Measurements from ENCODE around the gene FRY. TPM values are rescaled to one million over a fixed set of nuclear protein-coding genes. Genes with fewer than 3 reads are reported as not detected.

FRY gene
- total RNA-seq, 1 experiment from 2014 or later = 0.11 TPM

DNA sequence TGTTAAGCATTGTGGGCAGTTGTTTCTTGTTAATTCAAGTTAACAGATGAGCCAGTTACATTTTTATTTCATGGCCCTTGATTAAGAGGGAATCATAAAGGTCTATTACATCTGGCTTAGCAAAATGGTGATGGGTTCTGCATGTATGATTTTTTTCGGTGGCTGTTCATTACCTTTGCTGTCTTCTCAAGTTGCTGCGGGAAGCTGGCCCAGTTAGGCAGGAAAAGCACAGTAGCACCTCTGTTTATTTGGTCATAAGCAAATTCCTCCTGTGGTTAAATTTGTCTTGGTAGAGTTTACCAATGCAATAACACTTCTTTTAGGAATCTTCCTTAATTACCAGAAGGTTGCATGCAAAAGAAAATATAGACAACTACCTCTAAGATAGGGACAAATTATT is 104.5 kb downstream of the FRY start:
- in situ Hi-C loops (cut with HindIII; ENCODE audit: low pct_unique_long_range_greater_than_20kb, low sequenced_read_pairs) = no loop called here
- peak; percentile 6 for DNase-seq (ENCODE audit: low read depth, low spot score)

GRCh38 chr13:32136716-32137115 is 105.1 kb downstream of the FRY start:
- DNase-seq (ENCODE audit: low read depth, low spot score) = no peak
- in situ Hi-C loops (cut with HindIII; ENCODE audit: low pct_unique_long_range_greater_than_20kb, low sequenced_read_pairs) = no loop called here

DNA sequence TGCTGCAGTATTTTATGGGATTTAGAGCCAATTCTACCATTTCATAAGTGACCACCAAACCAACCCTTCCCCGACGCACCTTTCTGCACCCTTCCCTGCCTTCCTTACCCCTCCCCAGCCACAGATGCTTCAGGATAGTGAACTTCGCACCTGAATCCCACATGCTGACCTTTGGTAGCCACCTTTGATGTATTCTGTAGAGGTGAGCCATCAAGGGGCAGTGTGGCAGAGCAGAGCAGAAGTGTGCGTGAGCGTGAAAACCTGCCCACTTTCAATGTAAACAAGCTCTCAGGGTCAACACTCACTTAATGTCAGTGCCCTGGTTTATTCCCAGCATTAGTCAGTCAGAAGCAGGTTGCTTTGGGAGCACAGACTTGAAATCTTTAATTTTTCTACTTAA is 107.7 kb downstream of the FRY start:
- in situ Hi-C loops (cut with HindIII; ENCODE audit: low pct_unique_long_range_greater_than_20kb, low sequenced_read_pairs) = no loop called here
- no peak for DNase-seq (ENCODE audit: low read depth, low spot score)

DNA sequence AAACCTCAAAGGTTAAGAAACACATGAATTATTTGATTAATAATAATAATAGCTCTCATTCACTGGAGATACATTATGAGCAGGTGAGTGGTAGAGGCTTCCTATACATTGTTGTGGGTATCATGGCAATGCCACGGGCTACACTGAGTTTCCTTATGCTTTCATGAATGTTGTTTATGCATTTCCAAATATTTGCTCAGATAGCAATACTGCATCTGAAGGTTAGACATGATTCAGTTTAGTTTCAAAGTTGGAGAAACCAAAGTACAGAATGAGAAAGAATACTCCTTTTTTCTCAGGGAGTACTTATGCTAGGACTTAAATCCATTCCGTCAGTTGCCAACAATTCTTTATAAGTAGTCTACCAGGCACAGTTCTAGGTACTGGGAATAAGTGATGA is 108.5 kb downstream of the FRY start:
- no peak for DNase-seq (ENCODE audit: low read depth, low spot score)
- in situ Hi-C loops (cut with HindIII; ENCODE audit: low pct_unique_long_range_greater_than_20kb, low sequenced_read_pairs) = no loop called here

DNA sequence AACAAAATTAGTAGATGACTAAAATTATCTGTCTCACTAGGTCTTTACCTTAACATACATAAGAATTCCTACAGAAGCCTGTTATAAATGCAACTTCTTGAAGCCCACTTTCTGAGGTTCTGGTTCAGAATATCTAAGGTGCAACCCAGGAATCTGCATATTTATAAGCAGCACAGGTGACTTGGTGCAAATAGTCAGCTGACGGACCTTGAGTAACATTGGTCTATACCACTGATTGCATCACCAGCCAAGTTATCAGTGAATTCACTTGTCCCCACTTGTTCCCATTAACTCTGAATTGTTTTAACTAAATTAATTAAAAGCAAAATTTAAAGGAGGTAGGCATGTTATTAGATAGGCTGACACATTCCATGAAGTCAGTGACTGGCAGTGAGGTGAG is 109.9 kb downstream of the FRY start:
- in situ Hi-C loops (cut with HindIII; ENCODE audit: low pct_unique_long_range_greater_than_20kb, low sequenced_read_pairs) = no loop called here
- DNase-seq (ENCODE audit: low read depth, low spot score) = no peak

- no peak for DNase-seq (ENCODE audit: low read depth, low spot score)
- in situ Hi-C loops (cut with HindIII; ENCODE audit: low pct_unique_long_range_greater_than_20kb, low sequenced_read_pairs) = no loop called here
Measured at GRCh38 chr13:32142115-32142514, 110.5 kb downstream of the FRY start.

- no peak for DNase-seq (ENCODE audit: low read depth, low spot score)
- in situ Hi-C loops (cut with HindIII; ENCODE audit: low pct_unique_long_range_greater_than_20kb, low sequenced_read_pairs) = no loop called here
Measured at GRCh38 chr13:32142956-32143375, 111.4 kb downstream of the FRY start.

- in situ Hi-C loops (cut with HindIII; ENCODE audit: low pct_unique_long_range_greater_than_20kb, low sequenced_read_pairs) = no loop called here
- DNase-seq (ENCODE audit: low read depth, low spot score) = no peak
Measured at GRCh38 chr13:32147193-32147592, 115.6 kb downstream of the FRY start.

- in situ Hi-C loops (cut with HindIII; ENCODE audit: low pct_unique_long_range_greater_than_20kb, low sequenced_read_pairs) = no loop called here
- DNase-seq (ENCODE audit: low read depth, low spot score) = no peak
Measured at GRCh38 chr13:32147976-32148375, 116.4 kb downstream of the FRY start.

GRCh38 chr13:32150239-32150638 is 118.7 kb downstream of the FRY start:
- no peak for DNase-seq (ENCODE audit: low read depth, low spot score)
- in situ Hi-C loops (cut with HindIII; ENCODE audit: low pct_unique_long_range_greater_than_20kb, low sequenced_read_pairs) = no loop called here

GRCh38 chr13:32150794-32151193 is 119.2 kb downstream of the FRY start:
- no peak for DNase-seq (ENCODE audit: low read depth, low spot score)
- in situ Hi-C loops (cut with HindIII; ENCODE audit: low pct_unique_long_range_greater_than_20kb, low sequenced_read_pairs) = no loop called here

- no peak for DNase-seq (ENCODE audit: low read depth, low spot score)
- in situ Hi-C loops (cut with HindIII; ENCODE audit: low pct_unique_long_range_greater_than_20kb, low sequenced_read_pairs) = no loop called here
Measured at GRCh38 chr13:32151240-32151639, 119.7 kb downstream of the FRY start.

DNA sequence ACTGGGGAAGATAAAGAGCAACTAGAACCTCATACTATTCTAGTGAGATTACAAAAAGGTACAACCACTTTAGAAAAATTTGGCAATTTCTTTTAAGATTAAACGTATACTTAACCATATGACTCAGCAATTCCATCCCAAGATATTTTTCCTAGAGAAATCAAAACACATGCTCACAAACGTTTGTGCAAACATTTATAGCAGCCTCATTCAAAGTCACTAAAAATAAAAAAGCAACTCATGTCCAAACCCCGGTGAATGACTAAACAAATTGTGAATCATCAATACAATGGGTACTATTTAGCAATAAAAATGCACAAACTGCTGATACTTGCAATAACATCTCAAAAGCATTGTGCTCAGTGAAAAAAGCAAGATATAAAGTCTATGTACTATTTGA is 121.5 kb downstream of the FRY start:
- DNase-seq (ENCODE audit: low read depth, low spot score) = no peak
- in situ Hi-C loops (cut with HindIII; ENCODE audit: low pct_unique_long_range_greater_than_20kb, low sequenced_read_pairs) = no loop called here

DNA sequence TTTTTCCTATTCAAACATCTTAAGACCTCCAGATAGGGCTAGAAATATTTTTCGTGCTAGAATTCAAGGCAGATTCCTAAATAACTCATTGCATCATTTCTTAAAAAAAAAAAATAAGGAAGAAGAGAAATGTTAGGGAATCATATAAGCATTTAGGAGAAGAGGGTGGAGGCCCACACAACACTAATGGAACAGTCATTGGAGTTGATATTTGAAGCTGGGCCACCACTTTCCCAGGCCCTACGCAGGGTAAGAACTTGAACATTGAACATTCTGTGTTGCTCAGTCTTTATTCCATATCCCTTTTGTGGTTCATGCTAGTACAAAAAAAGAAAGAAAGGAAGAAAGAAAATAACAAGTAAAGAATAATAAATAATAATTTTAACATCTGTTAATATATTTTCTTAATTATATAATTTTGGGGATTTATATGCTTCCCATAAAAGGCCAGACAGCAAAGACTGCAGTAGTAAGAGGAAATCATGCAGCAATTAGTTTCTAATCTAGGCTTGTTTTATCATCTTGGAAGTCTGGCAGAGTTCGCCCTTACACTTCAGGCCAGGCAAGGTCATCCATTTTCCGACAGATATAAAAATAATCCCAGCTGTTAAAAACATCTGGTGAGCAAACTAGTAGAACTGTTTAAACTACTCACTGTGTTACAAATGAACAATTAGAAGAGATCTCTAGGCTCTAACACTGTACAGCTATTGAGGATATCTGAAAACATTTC is 127.7 kb downstream of the FRY start:
- DNase-seq (ENCODE audit: low read depth, low spot score) = no peak
- in situ Hi-C loops (cut with HindIII; ENCODE audit: low pct_unique_long_range_greater_than_20kb, low sequenced_read_pairs) = no loop called here

GRCh38 chr13:32162395-32163005 is 130.9 kb downstream of the FRY start:
- DNase-seq (ENCODE audit: low read depth, low spot score) = no peak
- in situ Hi-C loops (cut with HindIII; ENCODE audit: low pct_unique_long_range_greater_than_20kb, low sequenced_read_pairs) = no loop called here

DNA sequence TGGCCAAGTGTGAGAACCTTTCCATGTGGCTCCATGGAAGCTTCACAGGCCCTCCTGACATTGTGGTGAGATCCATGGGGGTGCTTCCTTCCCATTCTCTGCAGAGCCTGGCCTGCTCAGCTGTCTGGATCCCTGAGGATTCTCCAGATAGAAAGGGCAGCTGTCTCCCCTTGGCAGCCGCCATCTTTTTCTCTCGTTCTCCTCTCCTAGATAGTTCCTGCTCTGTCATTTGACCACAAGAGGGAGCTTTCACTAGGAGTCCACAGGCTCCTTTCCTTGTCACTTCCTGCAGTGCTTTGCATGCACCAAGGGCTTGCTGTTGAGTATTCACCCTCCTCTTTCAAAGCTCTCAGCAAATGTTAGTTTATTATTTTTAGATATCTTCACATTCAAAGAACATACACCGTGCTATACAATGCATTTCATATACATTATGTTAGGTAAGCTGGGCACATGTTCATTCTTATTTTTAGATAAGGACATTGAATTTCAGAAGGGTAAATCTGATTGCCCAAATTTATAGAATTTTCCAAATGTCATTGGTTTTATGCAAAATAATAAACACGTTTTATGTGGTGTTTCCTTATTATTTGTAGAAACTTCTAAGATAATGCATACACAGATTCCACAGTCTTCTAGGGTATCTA is 133.2 kb downstream of the FRY start:
- in situ Hi-C loops (cut with HindIII; ENCODE audit: low pct_unique_long_range_greater_than_20kb, low sequenced_read_pairs) = no loop called here
- DNase-seq (ENCODE audit: low read depth, low spot score) = peak; percentile 91

- in situ Hi-C loops (cut with HindIII; ENCODE audit: low pct_unique_long_range_greater_than_20kb, low sequenced_read_pairs) = no loop called here
- DNase-seq (ENCODE audit: low read depth, low spot score) = peak; percentile 69
Measured at GRCh38 chr13:32165796-32166195, 134.2 kb downstream of the FRY start.

DNA sequence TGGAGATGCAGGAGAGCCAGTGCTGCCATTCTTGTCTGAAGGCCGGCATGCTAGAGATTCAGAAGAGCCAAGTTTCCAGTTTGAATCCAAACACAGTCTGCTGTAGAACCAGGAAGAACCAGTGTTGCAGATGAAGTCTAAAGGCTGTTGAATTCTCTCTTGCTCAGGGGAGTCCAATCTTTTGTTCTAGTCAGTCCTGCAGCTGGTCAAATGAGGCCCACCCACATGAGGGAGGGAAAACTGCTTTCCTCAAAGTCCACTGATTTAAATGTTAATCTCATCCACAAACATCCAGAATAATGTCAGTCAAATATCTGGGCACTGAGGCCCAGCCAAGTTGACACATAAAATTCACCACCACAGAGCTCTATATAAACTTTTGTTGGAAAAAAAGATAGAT is 136.6 kb downstream of the FRY start:
- in situ Hi-C loops (cut with HindIII; ENCODE audit: low pct_unique_long_range_greater_than_20kb, low sequenced_read_pairs) = no loop called here
- DNase-seq (ENCODE audit: low read depth, low spot score) = no peak

GRCh38 chr13:32170841-32171240 is 139.3 kb downstream of the FRY start:
- in situ Hi-C loops (cut with HindIII; ENCODE audit: low pct_unique_long_range_greater_than_20kb, low sequenced_read_pairs) = no loop called here
- DNase-seq (ENCODE audit: low read depth, low spot score) = no peak

Data from SK-MEL-5 (cell line).